Left ventricle myocardium inferior (tissue), 1 donor: ENCODE data around the gene INPP4B. TPM values are rescaled to one million over a fixed set of nuclear protein-coding genes. Genes with fewer than 3 reads are reported as not detected.

ENCODE experiments used
- DNase-seq: peaks from one replicate; pipeline ENCODE4 v3.0.0-alpha.2; 2020
- H3K27ac ChIP-seq: fragments of 200-600 bp; replicated peaks from 2 replicates; pipeline ENCODE4 v1.8.0; 2021
- H3K27me3 ChIP-seq: fragments of 200-600 bp; 2 replicates; pipeline ENCODE4 v1.8.0; 2021; ENCODE audit warnings: low read depth
- H3K36me3 ChIP-seq: fragments of 200-600 bp; 2 replicates; pipeline ENCODE4 v1.8.0; 2021
- H3K4me1 ChIP-seq: fragments of 200-600 bp; 2 replicates; pipeline ENCODE4 v1.8.0; 2021
- H3K4me3 ChIP-seq: fragments of 200-600 bp; 2 replicates; pipeline ENCODE4 v1.8.0; 2021; ENCODE audit warnings: mild to moderate bottlenecking, moderate library complexity
- H3K9me3 ChIP-seq: fragments of 200-600 bp; replicated peaks from 2 replicates; pipeline ENCODE4 v1.8.0; 2021
- intact Hi-C: fragments of 100-400 bp; cut with micrococcal nuclease; formaldehyde crosslinking; loops from one replicate; pipeline ENCODE4 v1.11.0; 2022
- total RNA-seq: library from RNA; stranded (reverse); fragmentation: NEBNext Ultra II Directional; extraction: Animal tissue kit (Norgen Biotek cat#: 25700); gene quantifications from one replicate; pipeline ENCODE4 v1.2.1, GENCODE V29; 2021
- TF ChIP-seq, protein P1 (sequence below): fragments of 200-600 bp; IDR thresholded peaks from 2 replicates; pipeline ENCODE4 v1.8.0; 2021; ENCODE audit warnings: antibody characterized with exemption, mild to moderate bottlenecking, borderline replicate concordance
- donor health status: DM: no; HTN: yes; CAD: no; lungs with severe emphysema.

The INPP4B gene
- total RNA-seq, 1 donor from 2014 or later: 61.1 TPM

- Histone ChIP-seq H3K9me3 (no peaks in the 10 kb centered on the region), H3K4me3 (no peak overlapping the region), H3K4me1 (peaks cover 15% of the 10 kb centered on the region), H3K27me3 (no peaks in the 10 kb centered on the region), H3K27ac (no peak overlapping the region), H3K36me3 (no peaks in the 10 kb centered on the region)
- intact Hi-C loops: no loop called here
- DNase-seq: no peak
- TF ChIP-seq, protein P1, sequence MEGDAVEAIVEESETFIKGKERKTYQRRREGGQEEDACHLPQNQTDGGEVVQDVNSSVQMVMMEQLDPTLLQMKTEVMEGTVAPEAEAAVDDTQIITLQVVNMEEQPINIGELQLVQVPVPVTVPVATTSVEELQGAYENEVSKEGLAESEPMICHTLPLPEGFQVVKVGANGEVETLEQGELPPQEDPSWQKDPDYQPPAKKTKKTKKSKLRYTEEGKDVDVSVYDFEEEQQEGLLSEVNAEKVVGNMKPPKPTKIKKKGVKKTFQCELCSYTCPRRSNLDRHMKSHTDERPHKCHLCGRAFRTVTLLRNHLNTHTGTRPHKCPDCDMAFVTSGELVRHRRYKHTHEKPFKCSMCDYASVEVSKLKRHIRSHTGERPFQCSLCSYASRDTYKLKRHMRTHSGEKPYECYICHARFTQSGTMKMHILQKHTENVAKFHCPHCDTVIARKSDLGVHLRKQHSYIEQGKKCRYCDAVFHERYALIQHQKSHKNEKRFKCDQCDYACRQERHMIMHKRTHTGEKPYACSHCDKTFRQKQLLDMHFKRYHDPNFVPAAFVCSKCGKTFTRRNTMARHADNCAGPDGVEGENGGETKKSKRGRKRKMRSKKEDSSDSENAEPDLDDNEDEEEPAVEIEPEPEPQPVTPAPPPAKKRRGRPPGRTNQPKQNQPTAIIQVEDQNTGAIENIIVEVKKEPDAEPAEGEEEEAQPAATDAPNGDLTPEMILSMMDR: no peak
These were observed 158.4 kb downstream of the INPP4B start for GRCh38 chr4:142687547-142688275.

- TF ChIP-seq, protein P1: no peak
- intact Hi-C loops: no loop called here
- Histone ChIP-seq H3K4me3 (no peak overlapping the region), H3K4me1 (peaks cover 14% of the 10 kb centered on the region), H3K9me3 (no peaks in the 10 kb centered on the region), H3K27me3 (no peaks in the 10 kb centered on the region), H3K27ac (no peak overlapping the region), H3K36me3 (no peaks in the 10 kb centered on the region)
- no peak for DNase-seq
These were observed 160.0 kb downstream of the INPP4B start for GRCh38 chr4:142686081-142686480.

DNA sequence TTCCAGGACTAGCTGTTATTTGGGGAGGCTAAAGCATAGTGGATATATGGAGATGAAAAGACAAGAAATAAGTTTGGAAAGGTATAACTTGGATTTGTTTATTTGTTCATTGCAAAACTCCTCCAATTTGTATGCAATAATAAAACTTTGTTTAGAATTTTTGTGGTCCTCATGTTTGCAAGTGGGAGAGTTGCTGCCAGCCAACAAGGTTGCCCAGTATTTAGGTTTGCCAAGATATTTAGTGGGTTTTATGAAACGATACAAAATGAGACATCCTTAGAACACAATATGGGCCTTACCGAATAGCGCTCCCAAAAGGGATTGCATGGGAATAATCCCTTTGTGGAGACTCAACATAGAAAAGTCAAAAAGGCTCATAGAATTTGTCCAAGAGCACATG, 162.1 kb downstream of the INPP4B start:
- Histone ChIP-seq H3K36me3 (no peaks in the 10 kb centered on the region), H3K4me1 (peaks cover 8% of the 10 kb centered on the region), H3K4me3 (no peak overlapping the region), H3K27ac (no peak overlapping the region), H3K27me3 (no peaks in the 10 kb centered on the region), H3K9me3 (no peaks in the 10 kb centered on the region)
- intact Hi-C loops: no loop called here
- TF ChIP-seq, protein P1: no peak
- DNase-seq: no peak

- TF ChIP-seq, protein P1: no peak
- intact Hi-C loops: no loop called here
- no peaks in the 10 kb centered on the region for H3K27me3 ChIP-seq
- H3K36me3 ChIP-seq: no peaks in the 10 kb centered on the region
- no peak overlapping the region for H3K27ac ChIP-seq
- H3K4me1 ChIP-seq: peaks cover 8% of the 10 kb centered on the region
- DNase-seq: no peak
- no peak overlapping the region for H3K4me3 ChIP-seq
- no peaks in the 10 kb centered on the region for H3K9me3 ChIP-seq
These were observed 162.6 kb downstream of the INPP4B start for GRCh38 chr4:142683503-142683902.

DNA sequence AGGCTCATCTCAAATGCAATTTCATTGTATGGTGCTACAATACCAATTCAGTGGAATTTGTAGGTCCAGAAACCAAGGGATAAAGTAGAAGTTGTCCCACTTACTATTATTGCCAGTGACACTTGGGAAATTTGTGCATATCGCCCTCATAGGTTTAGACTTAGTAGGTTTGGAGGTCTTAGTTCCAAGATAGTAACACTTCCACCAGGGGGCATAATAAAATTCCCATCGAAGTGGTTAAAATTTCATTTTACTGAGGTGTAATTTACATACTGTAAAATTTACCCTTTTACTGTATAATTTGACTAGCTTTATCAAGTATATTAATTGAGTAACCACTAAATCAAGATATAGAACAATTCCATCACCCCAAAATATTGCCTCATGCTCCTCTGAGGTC, 174.6 kb downstream of the INPP4B start:
- H3K4me1 ChIP-seq: no peaks in the 10 kb centered on the region

More for the DNA sequence above, 174.6 kb downstream of the INPP4B start:
- intact Hi-C loops: no loop called here
- no peak for DNase-seq
- no peak overlapping the region for H3K4me3 ChIP-seq
- H3K9me3 ChIP-seq: peaks cover 51% of the 10 kb centered on the region
- H3K27me3 ChIP-seq: no peaks in the 10 kb centered on the region
- TF ChIP-seq, protein P1: no peak
- no peaks in the 10 kb centered on the region for H3K36me3 ChIP-seq
- no peak overlapping the region for H3K27ac ChIP-seq
